K562 (cell line): ENCODE measurements around the gene DCP1B. TPM values are rescaled to one million over a fixed set of nuclear protein-coding genes. Genes with fewer than 3 reads are reported as not detected.

Source experiments
- ATAC-seq: fragments of 200-7000 bp; cut with Tn5 transposase; 3 replicates; pipeline ENCODE4 v1.9.1; 2020; ENCODE audit warnings: moderate library complexity
- BruUV-seq: library from RNA; stranded (reverse); fragments of 400-500 nt; replicated peaks from 2 replicates; lab custom pipeline; 2021; lab: Mats Ljungman, UMichigan
- CTCF ChIA-PET: fragments of 300-600 bp; formaldehyde crosslinking; extraction: SDS; loops from one replicate; lab custom pipeline; 2021; ENCODE audit warnings: low intra/inter-chr PET ratio; lab: Yijun Ruan, JAX
- POLR2A ChIA-PET: fragments of 300-600, 350-650 bp; sonication (Branson Sonifier 250); formaldehyde crosslinking; extraction: SDS; loops from one replicate; lab custom pipeline; 2021; ENCODE audit warnings: antibody characterized with exemption, inconsistent platforms; lab: Yijun Ruan, JAX
- DNase-seq, 4 experiments: peaks; one replicate each; pipeline versions ENCODE4 v3.0.0 to v3.0.0-alpha.2; 2011 to 2018; ENCODE audit warnings: low spot score in 3 of 4, mixed read lengths in 3 of 4; ENCODE audit errors: extremely low read depth in 1 of 4
- FAIRE-seq: peaks from 2 replicates; lab custom pipeline; 2011; peaks lifted over from hg19 to GRCh38; lab: Jason Lieb, UNC
- H2AFZ ChIP-seq: 2 replicates; pipeline ENCODE4 v1.6.0; 2011; ENCODE audit warnings: low read depth, low read length, control low read depth, inconsistent platforms
- H3K27ac ChIP-seq: fragments of 200-600 bp; 3 replicates; pipeline ENCODE4 v1.8.0; 2011; ENCODE audit warnings: low read depth, mild to moderate bottlenecking, control low read depth, inconsistent platforms, low read length, moderate library complexity, mixed read lengths; ENCODE audit errors: extremely low read depth
- H3K27me3 ChIP-seq, 2 experiments: fragments of 300-600 bp in 1 of 2; 2 replicates in 1 of 2; 3 replicates in 1 of 2; pipeline versions ENCODE4 v1.6.0 to v1.8.0; 2011; ENCODE audit warnings: inconsistent platforms in 2 of 2, low read length in 2 of 2, mild to moderate bottlenecking in 1 of 2, mixed read lengths in 1 of 2, moderate library complexity in 1 of 2; ENCODE audit not compliant: control insufficient read depth in 2 of 2, insufficient read depth in 2 of 2
- H3K36me3 ChIP-seq: fragments of 300-600 bp; 3 replicates; pipeline ENCODE4 v1.8.0; 2011; ENCODE audit warnings: mild to moderate bottlenecking, low read length, inconsistent platforms; ENCODE audit not compliant: control insufficient read depth, insufficient read depth
- H3K4me1 ChIP-seq, 2 experiments: fragments of 200-600 bp in 1 of 2; replicated peaks in 1 of 2; 2 replicates in 1 of 2; 3 replicates in 1 of 2; pipeline versions ENCODE4 v1.5.1 to v1.8.0; 2011; ENCODE audit warnings: inconsistent platforms in 2 of 2, low read length in 2 of 2, mild to moderate bottlenecking in 1 of 2, mixed read lengths in 1 of 2, moderate library complexity in 1 of 2; ENCODE audit not compliant: control insufficient read depth in 2 of 2, insufficient read depth in 2 of 2
- H3K4me2 ChIP-seq: 2 replicates; pipeline ENCODE4 v1.6.1; 2011; ENCODE audit warnings: low read length, control low read depth, inconsistent platforms, mixed read lengths; ENCODE audit not compliant: insufficient read depth
- H3K4me3 ChIP-seq: fragments of 200-600 bp; sonication (generic), shearing (Covaris generic); 2 replicates; pipeline ENCODE4 v1.5.1; 2016; ENCODE audit warnings: control low read depth, inconsistent platforms
- H3K79me2 ChIP-seq: fragments of 200-600 bp; 3 replicates; pipeline ENCODE4 v1.8.0; 2011; ENCODE audit warnings: low read length, inconsistent platforms; ENCODE audit not compliant: control insufficient read depth, insufficient read depth
- H3K9ac ChIP-seq, 2 experiments: 2 replicates each; pipeline versions ENCODE4 v1.6.0 to v1.6.1; 2011; ENCODE audit warnings: low read depth in 2 of 2, low read length in 2 of 2, control low read depth in 1 of 2, inconsistent platforms in 1 of 2, mild to moderate bottlenecking in 1 of 2, mixed read lengths in 1 of 2; ENCODE audit not compliant: insufficient read depth in 1 of 2
- H3K9me1 ChIP-seq: one replicate; pipeline ENCODE4 v1.6.0; 2011; ENCODE audit warnings: inconsistent platforms, mild to moderate bottlenecking, low read length, moderate library complexity; ENCODE audit not compliant: control insufficient read depth, insufficient read depth
- H3K9me3 ChIP-seq: replicated peaks from 2 replicates; pipeline ENCODE4 v1.5.1; 2011; ENCODE audit warnings: low read depth, low read length, inconsistent platforms; ENCODE audit not compliant: control insufficient read depth, insufficient read depth
- H4K20me1 ChIP-seq: replicated peaks from 2 replicates; pipeline ENCODE4 v1.6.1; 2011; ENCODE audit warnings: low read length, inconsistent platforms, mixed read lengths; ENCODE audit not compliant: control insufficient read depth, insufficient read depth
- BCLAF1 ChIP-seq, 2 experiments: fragments of 450-650 bp in 1 of 2; IDR thresholded peaks; 2 replicates each; pipeline ENCODE4 v1.6.1; 2011 to 2017; ENCODE audit warnings: low read depth in 2 of 2, antibody characterized with exemption in 1 of 2, borderline replicate concordance in 1 of 2, low read length in 1 of 2, mild to moderate bottlenecking in 1 of 2, mixed read lengths in 1 of 2; ENCODE audit not compliant: control insufficient read depth in 1 of 2
- CREB5 ChIP-seq: fragments of 250-450 bp; sonication (Bioruptor Pico); IDR thresholded peaks from 2 replicates; pipeline ENCODE4 v1.5.0; 2020; ENCODE audit warnings: mild to moderate bottlenecking
- JUNB ChIP-seq: fragments of 450-650 bp; formaldehyde crosslinking; conservative IDR thresholded peaks from 2 replicates; pipeline ENCODE4 v1.4.0; 2020; ENCODE audit warnings: mild to moderate bottlenecking
- MTA3 ChIP-seq: fragments of 450-650 bp; formaldehyde crosslinking; IDR thresholded peaks from 2 replicates; pipeline ENCODE4 v1.6.1; 2017; ENCODE audit warnings: mild to moderate bottlenecking, borderline replicate concordance
- NFE2L1 ChIP-seq: fragments of 450-650 bp; IDR thresholded peaks from 2 replicates; pipeline ENCODE4 v1.6.1; 2016; ENCODE audit warnings: missing genetic modification characterization, low read depth, mild to moderate bottlenecking, missing compliant biosample characterization, moderate library complexity, borderline replicate concordance
- NR2C2 ChIP-seq, 2 experiments: fragments of 200-800 bp in 1 of 2; sonication (Bioruptor generic) in 1 of 2; sonication (generic) in 1 of 2; formaldehyde crosslinking in 1 of 2; IDR thresholded peaks; 2 replicates each; pipeline versions ENCODE4 v1.6.1 to v1.8.0; 2016 to 2022; ENCODE audit warnings: mild to moderate bottlenecking in 1 of 2, missing compliant biosample characterization in 1 of 2, missing genetic modification characterization in 1 of 2, missing genetic modification reagents in 1 of 2
- ZNF280A ChIP-seq: fragments of 450-650 bp; IDR thresholded peaks from 2 replicates; pipeline ENCODE4 v1.6.1; 2018; ENCODE audit warnings: mild to moderate bottlenecking, low read depth; ENCODE audit not compliant: partially characterized antibody
- ZNF511 ChIP-seq: sonication (generic); formaldehyde crosslinking; IDR thresholded peaks from 2 replicates; pipeline ENCODE4 v1.8.0; 2022; ENCODE audit warnings: mild to moderate bottlenecking, missing genetic modification reagents
- ZNF589 ChIP-seq: fragments of 200-800 bp; sonication (Bioruptor generic); IDR thresholded peaks from 2 replicates; pipeline ENCODE4 v1.6.1; 2016; ENCODE audit warnings: low read depth, missing genetic modification characterization, missing compliant biosample characterization
- WGBS: fragments of 100-300 bp; shearing (Covaris generic); methylation state at CpG from one replicate; pipeline ENCODE4 v1.1.6; 2016; ENCODE audit warnings: low coverage, mixed read lengths; ENCODE audit not compliant: insufficient coverage; ENCODE audit errors: missing lambda C conversion rate; 5-methylcytosine and 5-hydroxymethylcytosine counted together
- in situ Hi-C: fragments of 300-500 bp; cut with MboI; formaldehyde crosslinking; loops from 4 replicates; pipeline ENCODE4 v1.15.0; 2018; ENCODE audit warnings: inconsistent platforms, mixed read lengths
- intact Hi-C: fragments of 100-400 bp; cut with micrococcal nuclease; formaldehyde crosslinking; loops from 2 replicates; pipeline ENCODE4 v1.14.2; 2022
- polyA plus RNA-seq, 8 experiments: library from polyadenylated mRNA; depleted of rRNA in 4 of 8; stranded (reverse) in 5 of 8; unstranded in 3 of 8; fragments of >200 nt; fragmentation: Nextera tagmentation in 2 of 8; fragmentation: Illumina TruSeq in 1 of 8; extraction: Ambion mirVana in 2 of 8; extraction: Trizol in 1 of 8; gene quantifications; 2 replicates each; pipeline versions ENCODE4 v1.2.1 to v1.2.3, GENCODE V29; 2011 to 2014; ENCODE audit warnings: inconsistent platforms in 1 of 8, missing spikeins in 1 of 8
- total RNA-seq, 7 experiments: library from RNA; depleted of rRNA in 6 of 7; stranded (reverse); fragments of >200 nt in 6 of 7; fragmentation: Illumina TruSeq in 2 of 7; extraction: Trizol in 2 of 7; gene quantifications; 2 replicates each; pipeline versions ENCODE4 v1.2.1 to v1.2.3, GENCODE V29; 2011 to 2021; ENCODE audit warnings: low replicate concordance in 1 of 7

Gene DCP1B
- total and polyA plus RNA-seq, 9 of the 15 experiments (the other 6 are each of a cell fraction or from before 2014, with no cell fraction given) = 0.83 to 7.3 (median 3.4) TPM

GRCh38 chr12:1920971-1921370, 83.3 kb downstream of the DCP1B start (continued):
- TF ChIP-seq BCLAF1 (IDR thresholded peaks at IDR 0.05; ENCODE audit: borderline replicate concordance in 1 of 2, control insufficient read depth in 1 of 2, low read depth in 2 of 2, low read length in 1 of 2) = no peak
- no peak for TF ChIP-seq ZNF511 (CRISPR knock-in tag)

- Histone ChIP-seq H4K20me1 (no peaks in the 10 kb centered on the region), H3K27ac (no peak overlapping the region), H3K4me3 (no peak overlapping the region), H3K9me3 (no peaks in the 10 kb centered on the region), H3K9ac (no peak overlapping the region), H3K27me3 (peaks cover 2 to 13% of the 10 kb centered on the region in 2 experiments; a peak in 2 of 5 replicates), H2AFZ (no peak overlapping the region), H3K36me3 (no peaks in the 10 kb centered on the region), H3K9me1 (no peaks in the 10 kb centered on the region), H3K79me2 (no peaks in the 10 kb centered on the region), H3K4me2 (no peak overlapping the region), H3K4me1 (peaks cover 36 to 44% of the 10 kb centered on the region in 2 experiments)
- ATAC-seq (no peak), FAIRE-seq (no peak), DNase-seq (no peak)
- WGBS = 85% methylated on average over 10 of the region's 13 CpGs
- ChIA-PET POLR2A (no interaction called here), CTCF (no interaction called here)
- in situ Hi-C loops = no loop called here
- intact Hi-C loops = no loop called here
- no TSS peak for BruUV-seq
- no peak for TF ChIP-seq NR2C2 (CRISPR knock-in tag; IDR thresholded peaks at IDR 0.05)
- no peak for TF ChIP-seq NR2C2 (tag; IDR thresholded peaks at IDR 0.05)
- no peak for TF ChIP-seq ZNF589 (CRISPR knock-in tag)
- TF ChIP-seq JUNB (CRISPR knock-in tag) = no peak
- no peak for TF ChIP-seq MTA3
- no peak for TF ChIP-seq NFE2L1 (tag)
- no peak for TF ChIP-seq ZNF280A
- TF ChIP-seq CREB5 (CRISPR knock-in tag) = no peak
Measured at GRCh38 chr12:1920436-1920835, 83.8 kb downstream of the DCP1B start.
